Right lobe of liver (tissue), 4 donors: ENCODE results near the gene BBOX1.

Experiments used
- CTCF ChIP-seq, 4 donors: fragments of 200-600 bp in 3 of 4; fragments of 450-650 bp in 1 of 4; IDR thresholded peaks; one replicate each; pipeline versions ENCODE4 v1.5.1 to v1.8.0; 2016 to 2022; ENCODE audit warnings: antibody characterized with exemption in 4 of 4, mild to moderate bottlenecking in 2 of 4
- POLR2A ChIP-seq: fragments of 450-650 bp; IDR thresholded peaks from one replicate; pipeline ENCODE4 v1.6.1; 2017; ENCODE audit warnings: antibody characterized with exemption, mild to moderate bottlenecking
- donor health status: DM: no; HTN: no; CAD: no.
- donor health status: DM: no; HTN: no; CAD: no.
- donor health status: DM: no; HTN: yes; CAD: no.

DNA sequence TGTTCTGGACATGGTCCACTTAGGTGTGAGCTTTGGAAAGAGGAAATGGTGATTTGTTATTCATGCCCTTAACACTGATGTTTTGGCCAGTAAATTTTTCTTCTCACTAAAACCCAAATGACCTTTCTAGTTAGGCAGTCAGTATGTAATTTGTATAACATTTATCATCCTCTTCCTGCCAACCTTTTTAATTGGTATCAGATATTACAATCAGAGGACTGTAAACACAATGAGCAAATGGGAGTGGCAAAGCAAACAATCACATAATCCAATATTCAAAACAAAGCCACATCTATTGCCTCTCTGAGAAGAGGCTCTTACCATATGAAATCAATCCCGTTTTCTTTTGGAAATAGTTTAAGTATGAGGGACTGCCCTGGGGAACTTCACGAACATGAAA lies 49.1 kb downstream of the BBOX1 start:
- TF ChIP-seq CTCF (IDR thresholded peaks at IDR 0.05) = no peak
- no peak for TF ChIP-seq POLR2A
